Activated gamma-delta T cell (primary cell): Measurements from ENCODE around the gene FAM168B.
"Not testable (repeated sequence)": the region's sequence is repeated elsewhere in the genome, so short reads cannot be mapped to it uniquely, and the experiment has no call there.

ENCODE experiments used
- DNase-seq: peaks from one replicate; lab custom pipeline; 2025; lab: John Stamatoyannopoulos, UW

Gene FAM168B

GRCh38 chr2:131094463-131095281 is 1.4 kb upstream of the FAM168B start:
- DNase-seq = no peak

DNA sequence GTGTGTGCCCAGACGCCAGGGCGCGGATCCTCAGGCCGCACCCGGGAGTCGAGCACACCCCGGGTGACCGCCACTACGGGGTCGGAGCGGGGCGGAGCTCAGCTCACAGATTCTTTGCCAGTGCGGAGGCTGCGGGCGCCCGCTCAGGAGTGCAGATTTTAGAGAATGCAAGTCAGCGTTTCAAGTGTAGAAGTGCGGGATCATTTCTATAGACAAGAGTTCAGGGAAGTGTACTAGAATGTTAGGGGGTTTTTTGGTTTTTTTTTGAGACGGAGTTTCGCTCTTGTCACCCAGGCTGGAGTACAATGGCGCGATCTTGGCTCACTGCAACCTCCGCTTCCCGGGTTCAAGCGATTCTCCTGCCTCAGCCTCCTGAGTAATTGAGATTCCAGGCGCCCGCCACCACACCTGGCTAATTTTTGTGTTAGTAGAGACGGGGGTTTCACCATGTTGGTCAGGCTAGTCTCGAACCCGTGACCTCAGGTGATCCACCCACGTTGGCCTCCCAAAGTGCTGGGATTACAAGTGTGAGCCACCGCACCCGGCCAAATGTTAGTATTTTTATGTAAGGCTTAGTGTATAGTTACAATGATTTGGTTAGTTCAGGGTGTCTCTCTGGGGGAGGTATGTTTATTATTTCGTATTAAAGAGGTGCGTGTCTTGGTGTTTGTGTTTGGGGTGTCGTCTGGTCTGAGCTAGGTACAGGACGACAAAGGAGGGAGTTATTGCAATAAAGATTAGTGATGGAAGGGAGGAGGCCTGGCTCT is 619 bp upstream of the FAM168B start:
- peak; percentile 72 for DNase-seq

DNA sequence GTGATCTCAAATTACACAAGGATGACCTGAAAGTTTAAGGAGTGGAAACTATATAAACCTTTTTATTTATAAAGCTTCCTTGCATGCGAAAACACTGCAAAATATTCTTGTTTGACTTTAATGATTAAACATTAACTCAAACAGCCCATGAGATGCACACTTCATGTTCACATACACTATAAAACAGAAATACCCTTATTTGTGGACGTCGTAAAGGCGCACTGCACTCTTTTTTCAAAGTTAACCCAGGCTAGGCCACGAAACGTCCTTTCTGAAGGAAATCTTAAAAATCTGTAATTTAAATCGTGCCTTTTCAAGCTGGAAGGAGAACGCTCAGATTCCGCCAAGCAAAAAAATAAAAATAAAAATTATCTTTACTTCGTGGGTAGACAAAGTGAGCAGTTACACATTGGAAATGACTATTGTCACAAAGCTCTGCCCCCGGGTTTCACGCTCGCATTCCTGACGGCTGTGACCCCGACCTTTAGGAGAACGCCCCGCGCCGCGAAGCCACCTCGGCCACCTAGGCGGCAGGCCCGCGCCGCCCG is 728 bp downstream of the FAM168B start:
- no peak for DNase-seq

DNA sequence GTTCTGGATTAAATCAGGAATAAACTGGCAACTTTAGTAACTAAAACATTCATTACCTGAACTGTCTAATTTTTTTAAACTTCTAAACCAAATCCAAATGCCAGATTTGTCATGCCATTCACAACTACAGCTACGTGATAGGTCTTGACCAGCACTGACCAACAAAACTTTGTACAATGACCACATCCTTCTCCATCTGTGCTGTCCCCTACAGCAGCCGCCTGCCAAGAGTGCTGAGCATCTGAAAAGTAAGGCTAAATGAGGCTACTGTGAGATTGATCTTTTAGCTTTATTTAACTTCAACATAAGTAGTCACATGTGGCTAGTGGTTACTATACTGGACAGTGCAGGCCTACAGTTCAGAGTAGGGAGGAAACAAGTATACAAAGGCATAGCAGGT is 7.6 kb downstream of the FAM168B start:
- no peak for DNase-seq

DNA sequence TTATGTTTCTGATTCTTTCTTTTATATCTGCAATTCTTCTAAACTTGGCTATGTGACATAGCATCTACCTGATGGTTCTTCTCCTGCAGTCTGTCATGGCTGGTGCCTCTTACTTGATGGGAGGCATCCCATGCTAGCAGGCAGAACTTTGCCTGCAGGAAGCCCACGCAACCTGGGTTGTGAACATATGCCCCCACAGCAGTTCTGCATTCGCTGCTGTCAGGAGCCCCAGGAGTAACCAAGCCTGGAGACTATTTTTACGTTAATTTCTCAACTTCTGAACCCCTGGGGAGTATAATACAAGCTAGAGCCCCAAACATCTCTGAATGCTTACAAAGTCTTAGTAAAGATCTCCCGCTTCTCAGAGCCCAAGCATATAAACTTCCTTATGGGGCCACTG is 12.1 kb downstream of the FAM168B start:
- DNase-seq = no peak

DNA sequence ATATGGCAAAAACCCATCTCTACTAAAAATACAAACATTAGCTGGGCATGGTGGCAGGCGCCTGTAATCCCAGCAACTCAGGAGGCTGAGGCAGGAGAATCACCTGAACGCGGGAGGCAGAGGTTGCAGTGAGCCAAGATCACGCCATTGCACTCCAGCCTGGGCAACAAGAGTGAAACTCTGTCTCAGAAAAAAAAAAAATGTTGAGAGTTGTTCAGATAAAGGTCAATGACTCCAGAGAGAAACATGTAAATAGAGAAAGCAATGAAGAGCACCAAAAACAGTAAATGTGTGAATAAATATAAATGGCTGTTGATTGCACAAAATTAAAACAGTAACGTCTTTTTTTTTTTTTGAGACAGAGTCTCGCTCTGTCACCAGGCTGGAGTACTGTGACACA is 13.3 kb downstream of the FAM168B start:
- DNase-seq = not testable (repeated sequence)

GRCh38 chr2:131077966-131078365 is 15.3 kb downstream of the FAM168B start:
- no peak for DNase-seq

GRCh38 chr2:131077182-131077846 is 15.9 kb downstream of the FAM168B start:
- DNase-seq = no peak

GRCh38 chr2:131076707-131077106 is 16.6 kb downstream of the FAM168B start:
- no peak for DNase-seq

- DNase-seq = not testable (repeated sequence)
Observed at GRCh38 chr2:131075578-131075977, 17.7 kb downstream of the FAM168B start.

- not testable (repeated sequence) for DNase-seq
Observed at GRCh38 chr2:131068172-131068571, 25.1 kb downstream of the FAM168B start.

GRCh38 chr2:131067465-131068125 is 25.7 kb downstream of the FAM168B start:
- no peak for DNase-seq

GRCh38 chr2:131064589-131065512 is 28.4 kb downstream of the FAM168B start:
- DNase-seq = no peak

DNA sequence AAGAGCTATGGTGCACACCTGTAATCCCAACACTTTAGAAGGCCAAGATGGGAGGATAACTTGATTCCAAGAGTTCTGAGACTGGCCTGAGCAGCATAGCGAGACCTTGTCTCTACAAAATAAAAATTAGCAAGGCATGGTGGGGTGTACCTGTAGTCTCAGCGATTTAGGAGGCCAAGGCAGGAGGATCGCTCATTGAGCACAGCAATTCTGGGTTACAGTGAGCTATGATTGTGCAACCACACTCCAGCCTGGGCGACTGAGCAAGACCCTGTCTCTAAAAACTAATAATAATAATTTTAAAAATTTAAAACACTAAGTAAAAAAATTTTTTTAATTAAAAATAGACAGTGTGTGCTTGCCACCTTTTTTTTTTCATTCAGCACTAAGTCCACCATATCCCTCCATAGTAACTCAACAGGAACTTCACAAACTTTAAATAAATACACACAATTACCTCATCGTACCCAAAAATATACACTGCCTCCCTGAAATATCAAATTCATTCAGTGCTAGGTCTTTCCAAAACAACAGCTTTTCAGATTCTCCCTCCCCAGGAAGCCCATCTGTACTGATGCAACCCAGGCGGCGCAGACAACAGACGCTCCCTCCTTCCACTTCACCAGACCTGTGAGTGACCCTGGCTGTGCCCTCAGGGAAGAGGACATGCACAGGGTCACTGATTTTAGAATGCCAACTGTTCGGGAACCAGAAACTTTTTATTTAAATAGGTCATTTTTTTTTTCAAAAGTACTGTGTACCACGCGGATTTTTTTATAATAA is 29.6 kb downstream of the FAM168B start:
- no peak for DNase-seq

- DNase-seq = no peak
Observed at GRCh38 chr2:131058920-131059319, 34.3 kb downstream of the FAM168B start.

GRCh38 chr2:131058214-131058843 is 34.9 kb downstream of the FAM168B start:
- DNase-seq = no peak

- DNase-seq = no peak
Observed at GRCh38 chr2:131056932-131057287, 36.4 kb downstream of the FAM168B start.

DNA sequence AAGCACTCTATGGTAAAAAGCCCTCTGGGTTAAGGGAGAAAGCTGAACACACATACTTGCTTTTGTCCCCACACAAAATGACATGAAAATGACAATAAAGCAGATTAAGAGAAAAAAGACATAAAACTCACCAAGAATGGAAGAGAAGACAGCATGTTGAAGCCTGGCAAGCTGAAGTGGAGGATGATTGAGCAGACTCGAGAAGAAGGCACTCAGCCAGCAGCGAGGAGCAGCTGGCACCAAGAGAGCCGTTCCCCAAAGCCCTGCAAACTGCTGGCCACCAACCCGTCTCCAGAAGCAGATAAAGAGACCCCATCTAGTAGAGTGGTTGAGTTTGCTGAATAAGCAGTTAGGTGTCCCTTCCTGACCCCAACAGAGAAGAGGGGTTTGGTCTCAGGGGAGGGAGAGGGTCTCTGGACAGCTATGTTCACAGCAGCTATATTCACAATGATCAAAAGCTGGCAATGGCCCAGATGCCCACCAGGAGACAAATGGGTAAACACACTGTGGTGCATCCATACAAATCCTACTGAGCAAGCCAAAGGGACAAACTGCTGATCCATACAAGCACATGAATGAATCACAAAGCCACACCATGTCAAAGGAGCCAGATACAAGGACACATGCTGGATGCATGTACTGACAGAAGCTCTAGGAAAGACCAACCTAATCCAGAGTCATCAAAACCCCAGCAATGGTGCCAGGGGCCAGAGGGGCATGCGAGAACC is 36.9 kb downstream of the FAM168B start:
- no peak for DNase-seq
